Natural killer cell (primary cell): ENCODE data around the gene USP36. TPM values are rescaled to one million over a fixed set of nuclear protein-coding genes. Genes with fewer than 3 reads are reported as not detected.

Experiments used
- ATAC-seq, 3 donors: fragments of 150-1000 bp in 2 of 3; fragments of 200-7000 bp in 1 of 3; cut with Tn5 transposase; 1 replicate in 1 of 3; 2 replicates in 2 of 3; pipeline ENCODE4 v1.10.0; 2021; ENCODE audit warnings: mild to moderate bottlenecking in 2 of 3, moderate library complexity in 2 of 3
- DNase-seq, 2 donors: peaks; one replicate each; pipeline versions ENCODE4 v3.0.0 to v3.0.0-alpha.2; 2013 to 2021; ENCODE audit warnings: mixed read lengths in 1 of 2
- H3K27ac ChIP-seq: one replicate; pipeline ENCODE4 v1.5.1; 2013; ENCODE audit warnings: mild to moderate bottlenecking, low read length
- H3K27me3 ChIP-seq: one replicate; pipeline ENCODE4 v1.6.1; 2013; ENCODE audit warnings: low read length; ENCODE audit not compliant: control insufficient read depth, insufficient read depth
- H3K36me3 ChIP-seq: one replicate; pipeline ENCODE4 v1.6.1; 2013; ENCODE audit warnings: low read length; ENCODE audit not compliant: control insufficient read depth, insufficient read depth
- H3K4me1 ChIP-seq: one replicate; pipeline ENCODE4 v1.6.1; 2013; ENCODE audit warnings: low read length; ENCODE audit not compliant: control insufficient read depth, insufficient read depth
- H3K4me3 ChIP-seq: one replicate; pipeline ENCODE4 v1.5.1; 2013; ENCODE audit warnings: low read length
- H3K9me3 ChIP-seq: one replicate; pipeline ENCODE4 v1.6.1; 2013; ENCODE audit warnings: low read length; ENCODE audit not compliant: control insufficient read depth, insufficient read depth
- H3K27ac Mint-ChIP-seq, 2 donors: one replicate each; pipeline ENCODE4 v1.8.0; 2022; ENCODE audit warnings: mild to moderate bottlenecking in 2 of 2, mixed read lengths in 2 of 2, moderate library complexity in 1 of 2
- H3K27me3 Mint-ChIP-seq, 2 donors: one replicate each; pipeline ENCODE4 v1.8.0; 2022; ENCODE audit warnings: low read depth in 2 of 2, mixed read lengths in 2 of 2
- H3K36me3 Mint-ChIP-seq: one replicate; pipeline ENCODE4 v1.8.0; 2022; ENCODE audit warnings: mixed read lengths
- H3K4me1 Mint-ChIP-seq, 2 donors: one replicate each; pipeline ENCODE4 v1.8.0; 2022; ENCODE audit warnings: mixed read lengths in 2 of 2
- H3K4me3 Mint-ChIP-seq: one replicate; pipeline ENCODE4 v1.8.0; 2022; ENCODE audit warnings: mild to moderate bottlenecking, moderate library complexity, mixed read lengths
- H3K9me3 Mint-ChIP-seq, 2 donors: one replicate each; pipeline ENCODE4 v1.8.0; 2022; ENCODE audit warnings: mixed read lengths in 2 of 2
- CTCF ChIP-seq: fragments of 200-600 bp; IDR thresholded peaks from one replicate; pipeline ENCODE4 v1.8.0; 2022; ENCODE audit warnings: antibody characterized with exemption
- WGBS: methylation state at CpG from one replicate; pipeline ENCODE4 v1.1.7; 2013; ENCODE audit warnings: missing lambda C conversion rate; ENCODE audit not compliant: insufficient coverage; 5-methylcytosine and 5-hydroxymethylcytosine counted together
- intact Hi-C: fragments of 100-400 bp; cut with micrococcal nuclease; formaldehyde crosslinking; loops from one replicate; pipeline ENCODE4 v1.14.2; 2022
- total RNA-seq, 4 donors: library from RNA; stranded (reverse); fragments of 120-200 nt in 1 of 4; gene quantifications; one replicate each; pipeline versions ENCODE4 v1.2.3 to v1.2.4, GENCODE V29; 2013 to 2022

USP36 gene
- total RNA-seq, 3 donors from 2014 or later (not counting 1 experiment from before 2014, with no cell fraction given): 241 to 304 (median 270) TPM

- no peaks in the 10 kb centered on the region for H3K9me3 Mint-ChIP-seq
- DNase-seq (no peak), ATAC-seq (no peak)
- Histone ChIP-seq H3K9me3 (no peaks in the 10 kb centered on the region), H3K36me3 (peaks cover 68% of the 10 kb centered on the region), H3K4me3 (no peak overlapping the region), H3K27me3 (no peaks in the 10 kb centered on the region), H3K27ac (peak overlapping the region; percentile 69), H3K4me1 (peaks cover 40% of the 10 kb centered on the region)
- no peaks in the 10 kb centered on the region for H3K27me3 Mint-ChIP-seq
- 77% methylated on average over 17 of the region's 19 CpGs for WGBS
- peak overlapping the region; percentile 56 for H3K4me3 Mint-ChIP-seq
- TF ChIP-seq CTCF: no peak
- peaks cover 15% of the 10 kb centered on the region for H3K36me3 Mint-ChIP-seq
- intact Hi-C loops: loop anchor here (5.0 kb wide), 1 partner anchor 41 kb away; no protein-coding TSS in a partner anchor
- peaks cover 30% of the 10 kb centered on the region in 2 donors for H3K4me1 Mint-ChIP-seq
- peak overlapping the region; percentile 79 to 87 for H3K27ac Mint-ChIP-seq
These were observed 22.3 kb downstream of the USP36 start for GRCh38 chr17:78818152-78818846.

GRCh38 chr17:78817123-78817522 is 23.5 kb downstream of the USP36 start:
- peak overlapping the region; percentile 69 for H3K27ac ChIP-seq
- Mint-ChIP-seq H3K4me1 (peaks cover 29 to 30% of the 10 kb centered on the region in 2 donors), H3K36me3 (peaks cover 13% of the 10 kb centered on the region), H3K27me3 (no peaks in the 10 kb centered on the region), H3K4me3 (peak overlapping the region; percentile 19), H3K9me3 (no peaks in the 10 kb centered on the region), H3K27ac (peak overlapping the region; percentile 79 to 94)
- intact Hi-C loops: loop anchor here (1.0 to 5.0 kb wide), 2 partner anchors 23 to 40 kb away; partner anchors contain the start of gene USP36
- H3K36me3 ChIP-seq: peaks cover 69% of the 10 kb centered on the region
- H3K4me1 ChIP-seq: peaks cover 40% of the 10 kb centered on the region
- DNase-seq: peak; percentile 56 to 93
- no peak overlapping the region for H3K4me3 ChIP-seq
- no peaks in the 10 kb centered on the region for H3K27me3 ChIP-seq
- TF ChIP-seq CTCF: no peak
- ATAC-seq: peak; percentile 79 to 89 (median 80)
- no peaks in the 10 kb centered on the region for H3K9me3 ChIP-seq
- 20% methylated on average over 6 of the region's 6 CpGs for WGBS

- WGBS: 84% methylated on average over 7 of the region's 7 CpGs
- ATAC-seq (no peak), DNase-seq (no peak)
- Mint-ChIP-seq H3K9me3 (no peaks in the 10 kb centered on the region), H3K27ac (no peak overlapping the region), H3K36me3 (peaks cover 13% of the 10 kb centered on the region), H3K4me3 (no peak overlapping the region), H3K27me3 (no peaks in the 10 kb centered on the region), H3K4me1 (peaks cover 29 to 30% of the 10 kb centered on the region in 2 donors)
- no peaks in the 10 kb centered on the region for H3K9me3 ChIP-seq
- TF ChIP-seq CTCF: no peak
- H3K4me1 ChIP-seq: peaks cover 40% of the 10 kb centered on the region
- no peak overlapping the region for H3K27ac ChIP-seq
- H3K27me3 ChIP-seq: no peaks in the 10 kb centered on the region
- intact Hi-C loops: loop anchor here (5.0 kb wide), 1 partner anchor 38 kb away; no protein-coding TSS in a partner anchor
- peaks cover 73% of the 10 kb centered on the region for H3K36me3 ChIP-seq
- no peak overlapping the region for H3K4me3 ChIP-seq
These were observed 24.9 kb downstream of the USP36 start for GRCh38 chr17:78815696-78816095.
